HepG2 (cell line): ENCODE measurements around the gene PLCL1. TPM values are rescaled to one million over a fixed set of nuclear protein-coding genes. Genes with fewer than 3 reads are reported as not detected.

ENCODE experiments used
- ATAC-seq: fragments of 200-7000 bp; cut with Tn5 transposase; 3 replicates; pipeline ENCODE4 v1.9.1; 2020; ENCODE audit warnings: mild to moderate bottlenecking, moderate library complexity
- BruUV-seq: library from RNA; stranded (reverse); fragments of 400-500 nt; replicated peaks from 2 replicates; lab custom pipeline; 2021; lab: Mats Ljungman, UMichigan
- CTCF ChIA-PET: fragments of 300-600 bp; formaldehyde crosslinking; extraction: SDS; loops from one replicate; lab custom pipeline; 2021; ENCODE audit warnings: low total read pairs, inconsistent platforms, low intra/inter-chr PET ratio; lab: Yijun Ruan, JAX
- POLR2A ChIA-PET: fragments of 350-600 bp; sonication (Branson Sonifier 250); formaldehyde crosslinking; loops from one replicate; lab custom pipeline; 2020; ENCODE audit warnings: antibody characterized with exemption, inconsistent platforms; lab: Yijun Ruan, JAX
- DNase-seq: peaks from one replicate; pipeline ENCODE4 v3.0.0-alpha.2; 2015; ENCODE audit warnings: low spot score
- FAIRE-seq: peaks from 3 replicates; lab custom pipeline; 2011; peaks lifted over from hg19 to GRCh38; lab: Jason Lieb, UNC
- H2AFZ ChIP-seq: one replicate; pipeline ENCODE4 v1.6.1; 2011; ENCODE audit warnings: low read length, inconsistent platforms
- H3K27ac ChIP-seq: fragments of 300-600 bp; 3 replicates; pipeline ENCODE4 v1.8.0; 2011; ENCODE audit warnings: mixed run types, mild to moderate bottlenecking, mixed read lengths, low read length, inconsistent platforms; ENCODE audit not compliant: insufficient read depth; ENCODE audit errors: extremely low read length
- H3K27me3 ChIP-seq, 2 experiments: fragments of 200-600 bp in 1 of 2; 2 replicates in 1 of 2; 3 replicates in 1 of 2; pipeline versions ENCODE4 v1.6.0 to v1.8.0; 2011; ENCODE audit warnings: low read length in 2 of 2, mild to moderate bottlenecking in 2 of 2, moderate library complexity in 2 of 2, inconsistent platforms in 1 of 2; ENCODE audit not compliant: insufficient read depth in 2 of 2, control insufficient read depth in 1 of 2
- H3K36me3 ChIP-seq, 2 experiments: fragments of 200-600 bp in 1 of 2; replicated peaks in 1 of 2; 2 replicates in 1 of 2; 3 replicates in 1 of 2; pipeline versions ENCODE4 v1.5.1 to v1.8.0; 2011; ENCODE audit warnings: low read length in 2 of 2, inconsistent platforms in 1 of 2; ENCODE audit not compliant: insufficient read depth in 2 of 2, control insufficient read depth in 1 of 2
- H3K4me1 ChIP-seq: 2 replicates; pipeline ENCODE4 v1.5.1; 2012; ENCODE audit warnings: low read length, inconsistent platforms; ENCODE audit not compliant: insufficient read depth
- H3K4me2 ChIP-seq: 2 replicates; pipeline ENCODE4 v1.6.0; 2011; ENCODE audit warnings: low read depth, low read length, inconsistent platforms
- H3K4me3 ChIP-seq, 3 experiments: fragments of 200-600 bp in 1 of 3; sonication (generic), shearing (Covaris generic) in 1 of 3; replicated peaks in 1 of 3; 2 replicates each; pipeline ENCODE4 v1.5.1; 2011 to 2016; ENCODE audit warnings: low read length in 3 of 3, inconsistent platforms in 2 of 3, low read depth in 2 of 3, mild to moderate bottlenecking in 2 of 3, control low read depth in 1 of 3, mixed read lengths in 1 of 3; ENCODE audit not compliant: insufficient read depth in 1 of 3
- H3K79me2 ChIP-seq: one replicate; pipeline ENCODE4 v1.6.1; 2011; ENCODE audit warnings: low read length, inconsistent platforms; ENCODE audit not compliant: insufficient read depth
- H3K9ac ChIP-seq: 2 replicates; pipeline ENCODE4 v1.6.0; 2011; ENCODE audit warnings: mild to moderate bottlenecking, low read depth, low read length, inconsistent platforms; ENCODE audit not compliant: insufficient read depth
- H3K9me3 ChIP-seq: 2 replicates; pipeline ENCODE4 v1.5.1; 2012; ENCODE audit warnings: mild to moderate bottlenecking, low read length
- H4K20me1 ChIP-seq: 2 replicates; pipeline ENCODE4 v1.6.0; 2011; ENCODE audit warnings: inconsistent platforms, mild to moderate bottlenecking, low read length, moderate library complexity; ENCODE audit not compliant: insufficient read depth
- EED ChIP-seq: sonication (generic); formaldehyde crosslinking; IDR thresholded peaks from 2 replicates; pipeline ENCODE4 v1.5.0; 2020; ENCODE audit warnings: mild to moderate bottlenecking, missing genetic modification reagents
- FOXK2 ChIP-seq: fragments of 450-650 bp; IDR thresholded peaks from 2 replicates; pipeline ENCODE4 v1.6.1; 2016
- HNF1A ChIP-seq, 2 experiments: sonication (generic) in 1 of 2; formaldehyde crosslinking in 1 of 2; IDR thresholded peaks; 2 replicates each; pipeline versions ENCODE4 v1.4.0 to v1.6.1; 2016 to 2020; ENCODE audit warnings: borderline replicate concordance in 1 of 2, low read depth in 1 of 2, mild to moderate bottlenecking in 1 of 2, missing genetic modification reagents in 1 of 2
- MED8 ChIP-seq: sonication (generic); formaldehyde crosslinking; IDR thresholded peaks from 2 replicates; pipeline ENCODE4 v1.8.1; 2023; ENCODE audit warnings: mild to moderate bottlenecking, missing genetic modification reagents; ENCODE audit not compliant: insufficient replicate concordance
- MEF2D ChIP-seq: sonication (generic); formaldehyde crosslinking; IDR thresholded peaks from 2 replicates; pipeline ENCODE4 v1.5.1; 2020; ENCODE audit warnings: mild to moderate bottlenecking, missing genetic modification reagents
- NFE2L2 ChIP-seq: fragments of 150-350 bp; IDR thresholded peaks from 2 replicates; pipeline ENCODE4 v1.6.1; 2014; ENCODE audit warnings: low read length
- THAP11 ChIP-seq: IDR thresholded peaks from 2 replicates; pipeline ENCODE4 v1.6.1; 2016; ENCODE audit warnings: missing biosample characterization, missing genetic modification reagents
- ZFP36 ChIP-seq: fragments of 150-350 bp; IDR thresholded peaks from 2 replicates; pipeline ENCODE4 v1.6.1; 2018; ENCODE audit warnings: borderline replicate concordance, low read length, low read depth; ENCODE audit not compliant: partially characterized antibody
- ZNF143 ChIP-seq: sonication (generic); formaldehyde crosslinking; IDR thresholded peaks from 2 replicates; pipeline ENCODE4 v1.4.0; 2020; ENCODE audit warnings: missing genetic modification reagents
- WGBS: methylation state at CpG from one replicate; pipeline ENCODE4 v1.1.6; 2017; ENCODE audit warnings: low lambda C conversion rate; 5-methylcytosine and 5-hydroxymethylcytosine counted together
- in situ Hi-C: cut with HindIII; loops from 2 replicates; pipeline ENCODE4 v1.10.0; 2017; ENCODE audit warnings: low pct_unique_long_range_greater_than_20kb; ENCODE audit not compliant: extremely low pct_ligation_motif_present
- intact Hi-C: fragments of 100-400 bp; cut with micrococcal nuclease; formaldehyde crosslinking; loops from one replicate; pipeline ENCODE4 v1.10.0; 2022; ENCODE audit not compliant: unreplicated experiment
- polyA plus RNA-seq, 8 experiments: library from polyadenylated mRNA; depleted of rRNA in 3 of 8; stranded (reverse) in 7 of 8; unstranded in 1 of 8; fragments of >200 nt; fragmentation: Illumina TruSeq in 4 of 8; extraction: Trizol in 4 of 8; gene quantifications; 2 replicates each; pipeline versions ENCODE4 v1.2.1 to v1.2.3, GENCODE V29; 2011 to 2016; ENCODE audit warnings: low read depth in 4 of 8, missing spikeins in 1 of 8, mixed read lengths in 1 of 8; ENCODE audit not compliant: insufficient read depth in 1 of 8
- total RNA-seq, 5 experiments: library from RNA; depleted of rRNA; stranded (reverse); fragments of >200 nt; fragmentation: Illumina TruSeq; extraction: Trizol; gene quantifications; 2 replicates each; pipeline ENCODE4 v1.2.3, GENCODE V29; 2016; ENCODE audit warnings: low read depth in 1 of 5

PLCL1 gene
- total and polyA plus RNA-seq, 2 of the 13 experiments (the other 11 are each of a cell fraction or from before 2014, with no cell fraction given): not detected

- no peaks in the 10 kb centered on the region for H3K79me2 ChIP-seq
- no peak for FAIRE-seq
- ChIA-PET CTCF (no interaction called here), POLR2A (no interaction called here)
- no peak overlapping the region for H3K4me2 ChIP-seq
- in situ Hi-C loops (no loop called here), intact Hi-C loops (no loop called here)
- no peak overlapping the region for H2AFZ ChIP-seq
- no peak overlapping the region for H3K27ac ChIP-seq
- no peaks in the 10 kb centered on the region for H3K36me3 ChIP-seq
- WGBS: 0% methylated on average over 3 of the region's 3 CpGs
- H3K9me3 ChIP-seq: no peaks in the 10 kb centered on the region
- no peak for DNase-seq
- no peak for ATAC-seq
- H3K27me3 ChIP-seq: no peaks in the 10 kb centered on the region
- no peak overlapping the region for H3K9ac ChIP-seq
- TF ChIP-seq THAP11 (CRISPR knock-in tag) (0 out of 2 replicates have a peak, but pooled peaks have one; percentile 24), EED (no peak)
- TF ChIP-seq, all 625 proteins: peak for 1
- no peaks in the 10 kb centered on the region for H4K20me1 ChIP-seq
- no peaks in the 10 kb centered on the region for H3K4me1 ChIP-seq
- no TSS peak for BruUV-seq
- no peak overlapping the region for H3K4me3 ChIP-seq
Measured at GRCh38 chr2:197884252-197884651, 79.9 kb downstream of the PLCL1 start.

GRCh38 chr2:197885126-197885525, 80.7 kb downstream of the PLCL1 start:
- H3K4me2 ChIP-seq: no peak overlapping the region
- TF ChIP-seq NFE2L2: no peak
- TF ChIP-seq MEF2D (CRISPR knock-in tag): no peak
- TF ChIP-seq MED8 (CRISPR knock-in tag): no peak
- TF ChIP-seq FOXK2: no peak
- no peak for TF ChIP-seq HNF1A (IDR thresholded peaks at IDR 0.05; ENCODE audit: low read depth)
- TF ChIP-seq HNF1A (CRISPR knock-in tag; IDR thresholded peaks at IDR 0.05; ENCODE audit: borderline replicate concordance): no peak
- no peak for TF ChIP-seq ZNF143 (CRISPR knock-in tag)
- no peak for TF ChIP-seq ZFP36
- no peaks in the 10 kb centered on the region for H4K20me1 ChIP-seq
- H3K4me3 ChIP-seq: no peak overlapping the region
- H3K36me3 ChIP-seq: no peaks in the 10 kb centered on the region
- H3K27ac ChIP-seq: no peak overlapping the region
- no peaks in the 10 kb centered on the region for H3K9me3 ChIP-seq
- no TSS peak for BruUV-seq
- 0% methylated on average over 3 of the region's 3 CpGs for WGBS
- H2AFZ ChIP-seq: no peak overlapping the region
- in situ Hi-C loops: no loop called here
- FAIRE-seq (no peak), DNase-seq (no peak), ATAC-seq (no peak)
- CTCF ChIA-PET: no interaction called here
- POLR2A ChIA-PET: no interaction called here
- no peaks in the 10 kb centered on the region for H3K79me2 ChIP-seq
- intact Hi-C loops: no loop called here
- no peaks in the 10 kb centered on the region for H3K4me1 ChIP-seq
- no peak overlapping the region for H3K9ac ChIP-seq
- H3K27me3 ChIP-seq: no peaks in the 10 kb centered on the region
